ENCODE results near the gene FZD1.

The FZD1 gene

DNA sequence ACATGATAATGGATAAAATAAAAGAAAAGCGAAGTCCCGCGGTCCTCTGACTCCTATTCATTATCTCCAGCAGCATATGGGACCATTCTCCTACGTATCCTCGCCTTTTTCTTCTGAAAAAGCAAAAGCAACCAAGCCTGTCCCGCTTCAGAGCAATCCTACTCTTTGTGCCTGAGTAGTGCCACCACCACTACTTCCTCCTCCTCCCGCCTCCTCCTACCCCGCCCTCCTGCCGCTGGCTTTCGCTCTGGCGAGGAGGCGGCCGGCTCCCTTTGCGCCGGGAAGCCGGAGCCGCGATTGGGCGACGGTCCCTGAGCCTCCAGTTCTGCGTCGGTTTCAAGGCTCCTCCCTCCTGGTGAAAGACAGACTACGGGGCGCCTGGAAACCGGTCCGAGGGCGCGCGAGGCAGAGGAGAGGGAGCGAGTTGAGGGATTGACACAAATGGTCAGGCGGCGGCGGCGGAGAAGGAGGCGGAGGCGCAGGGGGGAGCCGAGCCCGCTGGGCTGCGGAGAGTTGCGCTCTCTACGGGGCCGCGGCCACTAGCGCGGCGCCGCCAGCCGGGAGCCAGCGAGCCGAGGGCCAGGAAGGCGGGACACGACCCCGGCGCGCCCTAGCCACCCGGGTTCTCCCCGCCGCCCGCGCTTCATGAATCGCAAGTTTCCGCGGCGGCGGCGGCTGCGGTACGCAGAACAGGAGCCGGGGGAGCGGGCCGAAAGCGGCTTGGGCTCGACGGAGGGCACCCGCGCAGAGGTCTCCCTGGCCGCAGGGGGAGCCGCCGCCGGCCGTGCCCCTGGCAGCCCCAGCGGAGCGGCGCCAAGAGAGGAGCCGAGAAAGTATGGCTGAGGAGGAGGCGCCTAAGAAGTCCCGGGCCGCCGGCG is at the start of gene FZD1:
FZD1 (plus strand) TSS at position 388 of the 878 bp plus-strand sequence; CDS start at position 836, 448 bp downstream.
- DNase-seq (ENCODE audit: low spot score) = peak; percentile 94

DNA sequence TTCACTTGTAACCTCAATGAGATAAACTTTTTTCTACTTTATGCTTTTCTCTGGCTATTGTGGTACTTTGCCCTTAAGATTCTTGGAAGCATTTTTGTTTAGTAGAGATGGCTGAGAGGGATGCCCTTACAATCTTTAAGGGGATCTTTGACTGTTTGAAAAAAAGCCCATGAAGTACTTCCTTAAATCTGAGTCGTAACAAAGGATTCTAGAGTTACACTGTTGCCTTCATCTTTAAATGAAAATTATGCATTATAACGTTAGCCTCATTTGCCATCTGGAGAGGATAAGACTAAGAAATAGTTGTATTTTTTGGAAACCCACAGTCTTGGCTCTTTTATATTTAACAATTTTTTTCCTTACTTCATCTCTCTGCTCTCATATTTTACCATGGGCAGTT is 37.8 kb upstream of the FZD1 start:
- DNase-seq (ENCODE audit: low spot score) = no peak

DNA sequence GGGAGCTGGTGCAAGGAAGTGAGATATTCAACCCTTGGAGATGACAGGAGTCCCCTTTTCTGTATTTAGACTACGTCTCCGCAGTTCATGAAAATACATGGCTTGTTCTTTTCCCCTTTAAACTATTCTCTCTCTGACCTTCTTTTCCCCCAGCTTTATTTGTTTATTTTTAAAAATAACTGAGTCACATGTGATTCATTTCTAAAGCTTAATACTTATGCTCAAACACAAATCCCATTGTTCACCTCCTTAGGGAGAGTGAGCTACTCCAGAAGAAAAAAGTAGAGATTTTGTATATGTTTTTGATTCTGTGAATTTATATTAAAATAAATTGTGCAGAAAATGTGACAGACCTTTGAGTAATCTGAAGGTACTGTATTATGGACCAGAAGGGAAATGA is 35.9 kb upstream of the FZD1 start:
- peak; percentile 51 for DNase-seq (ENCODE audit: low spot score)

DNA sequence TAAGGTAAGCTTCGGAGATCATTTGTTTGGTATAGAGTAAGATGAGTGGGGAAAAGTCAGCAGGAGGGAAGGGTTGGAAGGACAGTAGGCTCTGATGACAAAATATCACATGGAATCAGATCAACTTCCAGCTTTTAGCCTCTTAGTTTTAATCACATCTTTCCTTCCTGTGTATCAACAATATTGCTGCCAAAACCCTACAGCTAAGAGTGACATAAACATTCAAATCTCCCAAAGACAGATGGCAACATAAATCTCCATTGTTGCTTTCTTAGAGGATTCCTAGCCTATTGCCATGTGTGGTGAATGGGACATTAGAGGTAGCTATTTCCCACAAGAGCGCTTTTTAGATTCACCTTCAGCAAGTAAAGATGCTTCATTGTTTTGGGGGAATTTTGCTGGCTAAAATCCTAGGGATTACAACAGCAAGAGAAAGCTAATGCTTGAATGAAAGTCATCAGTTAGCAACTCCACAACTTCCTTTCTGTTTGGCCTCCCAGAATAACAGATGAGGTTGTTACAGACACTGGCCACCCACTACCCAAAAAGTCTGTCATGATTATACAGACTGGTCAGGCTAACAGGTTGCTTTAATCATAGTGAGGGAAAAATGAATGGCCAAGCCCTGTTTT is 35.2 kb upstream of the FZD1 start:
- no peak for DNase-seq (ENCODE audit: low spot score)

DNA sequence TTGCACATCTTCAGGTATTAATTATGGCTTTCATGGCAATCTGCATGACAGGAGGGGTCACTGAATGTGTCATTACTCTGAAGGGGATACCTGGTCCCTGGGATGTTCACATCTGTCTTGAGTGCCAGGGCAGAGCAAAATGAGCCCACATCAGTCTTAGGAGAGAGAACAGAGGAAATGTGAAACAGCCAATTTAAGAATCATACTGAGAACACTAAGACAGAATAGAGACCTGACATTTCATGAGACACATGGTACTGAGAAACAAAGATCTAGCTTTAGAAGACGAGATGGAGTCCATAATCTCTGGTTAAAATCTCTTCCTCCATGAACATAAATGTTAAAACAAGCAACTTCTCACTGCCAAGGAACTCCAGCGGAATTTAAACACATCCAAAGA is 34.1 kb upstream of the FZD1 start:
- DNase-seq (ENCODE audit: low spot score) = no peak

DNA sequence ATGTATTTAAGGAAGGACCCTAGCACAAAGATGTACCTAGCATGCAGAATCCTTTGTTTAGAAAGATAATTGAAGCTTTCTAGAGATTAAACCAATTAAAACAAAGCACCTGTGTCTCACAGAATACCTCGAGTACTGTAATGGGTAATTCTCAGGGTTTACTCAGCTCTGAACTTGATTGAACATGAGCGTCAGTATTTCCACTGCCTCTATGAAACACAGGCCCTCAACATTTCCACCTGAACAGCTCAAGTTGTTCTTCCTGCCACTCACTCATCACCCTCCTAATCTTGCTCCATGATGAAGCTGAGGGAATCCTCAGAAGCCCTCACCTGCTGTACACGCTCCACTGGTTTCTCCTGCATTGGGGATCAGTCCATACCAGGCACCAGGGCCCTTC is 33.7 kb upstream of the FZD1 start:
- no peak for DNase-seq (ENCODE audit: low spot score)

DNA sequence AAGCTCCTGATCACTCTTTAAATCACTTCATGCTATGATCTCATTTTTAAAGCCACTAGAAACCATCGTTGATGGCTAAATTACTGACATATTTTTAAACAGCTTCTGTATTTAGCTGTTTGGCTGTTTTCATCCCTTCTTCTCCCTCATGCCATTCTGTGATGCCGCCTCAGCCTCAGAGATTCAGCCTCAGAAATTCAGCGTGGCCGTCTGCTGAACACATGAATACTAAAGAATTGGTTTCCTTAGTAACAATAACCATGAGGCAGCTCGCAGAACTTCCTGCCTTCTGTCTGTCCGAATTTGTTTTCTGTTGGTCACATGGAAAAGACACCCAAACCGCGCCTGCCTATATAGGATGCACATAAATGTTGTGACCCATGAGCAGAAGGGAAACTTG is 31.0 kb upstream of the FZD1 start:
- DNase-seq (ENCODE audit: low spot score) = no peak

DNA sequence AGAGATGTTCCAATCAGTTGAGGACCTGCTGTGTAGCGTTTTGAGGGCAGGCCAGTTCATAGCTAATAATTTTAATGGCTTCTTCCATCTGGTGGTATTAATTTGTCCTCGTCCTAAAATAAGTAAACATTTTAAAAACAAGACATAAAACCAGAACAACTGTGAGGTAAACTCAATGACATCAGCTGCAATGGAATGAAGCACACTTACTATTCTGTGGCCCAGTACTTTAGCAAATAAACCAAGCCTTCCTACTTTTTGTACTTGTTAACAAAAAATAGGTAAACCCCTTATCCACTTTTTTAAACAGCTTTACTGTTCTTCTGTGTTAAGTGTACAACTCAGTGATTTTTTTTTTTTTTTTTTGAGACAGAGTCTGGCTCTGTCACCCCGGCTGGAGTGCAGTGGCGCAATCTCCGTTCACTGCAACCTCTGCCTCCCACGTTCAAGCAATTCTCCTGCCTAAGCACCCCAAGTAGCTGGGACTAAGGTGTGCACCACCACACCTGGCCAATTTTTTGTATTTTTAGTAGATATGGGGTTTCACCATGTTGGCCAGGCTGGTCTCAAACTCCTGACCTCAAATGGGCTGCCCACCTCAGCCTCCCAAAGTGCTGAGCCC is 28.9 kb upstream of the FZD1 start:
- no peak for DNase-seq (ENCODE audit: low spot score)

DNA sequence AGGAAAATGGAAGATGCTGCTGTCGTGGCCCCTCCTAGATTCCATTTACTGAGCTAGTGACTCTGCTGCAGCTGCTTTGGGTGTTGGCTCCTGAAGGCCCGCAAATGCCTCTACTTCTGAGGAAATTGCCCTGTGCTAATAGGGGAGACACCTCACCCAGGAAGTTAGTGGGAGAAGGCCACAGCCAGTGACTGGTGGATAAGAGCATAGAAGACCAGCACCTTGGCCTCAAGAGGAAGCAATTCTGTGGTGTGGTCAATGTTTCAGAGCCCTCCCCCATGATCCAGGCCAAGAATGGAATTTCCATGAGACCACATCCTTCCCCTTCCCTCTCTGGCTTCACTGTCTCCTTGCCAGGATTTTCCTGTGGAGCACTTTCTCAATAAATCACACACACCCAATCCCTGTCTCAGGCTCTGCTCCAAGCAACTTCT is 25.0 kb upstream of the FZD1 start:
- DNase-seq (ENCODE audit: low spot score) = peak; percentile 48

DNA sequence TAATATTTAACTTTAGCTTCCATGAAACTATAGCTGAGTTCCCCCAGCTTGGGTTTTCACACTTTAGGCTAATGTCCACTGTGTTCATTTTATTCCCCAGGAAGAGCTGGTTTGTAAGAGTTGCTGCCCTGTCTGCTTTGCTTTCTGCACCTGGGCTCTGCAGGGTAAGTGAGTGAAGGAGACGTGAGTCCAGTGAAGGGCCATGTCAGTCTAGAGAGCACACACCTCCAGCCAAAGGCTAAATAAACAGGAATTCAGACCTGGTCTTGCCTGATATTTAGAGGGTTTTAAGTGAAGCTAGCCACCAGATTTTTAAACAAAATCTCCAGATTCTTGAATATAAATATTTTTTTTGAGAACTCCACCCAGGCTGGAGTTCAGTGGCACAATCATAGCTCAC is 24.5 kb upstream of the FZD1 start:
- no peak for DNase-seq (ENCODE audit: low spot score)

DNA sequence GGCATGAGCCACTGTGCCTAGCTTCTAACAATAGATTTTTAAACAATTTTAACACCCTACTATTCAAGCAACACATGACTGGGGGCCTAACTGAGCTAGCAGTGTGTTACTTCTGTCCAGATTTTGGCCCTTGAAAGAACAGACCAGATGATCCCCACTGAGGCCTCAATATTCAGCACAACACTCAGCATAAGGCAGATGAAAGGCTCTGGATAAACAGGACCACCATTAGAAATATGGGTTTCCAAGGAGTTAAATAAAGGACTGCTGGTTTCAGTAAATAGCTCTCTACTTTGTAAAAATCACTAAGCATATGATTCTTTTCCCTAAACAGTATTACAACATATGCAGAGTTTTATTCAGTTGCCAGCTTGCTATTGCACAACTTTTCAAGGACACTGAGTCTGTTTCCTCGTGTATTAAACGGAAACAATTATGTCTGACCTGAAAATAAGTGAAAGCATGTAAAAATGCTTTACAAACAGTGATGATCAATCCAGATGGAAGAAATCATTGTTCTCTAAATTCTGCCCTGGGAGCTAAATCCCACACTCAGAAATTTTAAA is 23.8 kb upstream of the FZD1 start:
- no peak for DNase-seq (ENCODE audit: low spot score)

DNA sequence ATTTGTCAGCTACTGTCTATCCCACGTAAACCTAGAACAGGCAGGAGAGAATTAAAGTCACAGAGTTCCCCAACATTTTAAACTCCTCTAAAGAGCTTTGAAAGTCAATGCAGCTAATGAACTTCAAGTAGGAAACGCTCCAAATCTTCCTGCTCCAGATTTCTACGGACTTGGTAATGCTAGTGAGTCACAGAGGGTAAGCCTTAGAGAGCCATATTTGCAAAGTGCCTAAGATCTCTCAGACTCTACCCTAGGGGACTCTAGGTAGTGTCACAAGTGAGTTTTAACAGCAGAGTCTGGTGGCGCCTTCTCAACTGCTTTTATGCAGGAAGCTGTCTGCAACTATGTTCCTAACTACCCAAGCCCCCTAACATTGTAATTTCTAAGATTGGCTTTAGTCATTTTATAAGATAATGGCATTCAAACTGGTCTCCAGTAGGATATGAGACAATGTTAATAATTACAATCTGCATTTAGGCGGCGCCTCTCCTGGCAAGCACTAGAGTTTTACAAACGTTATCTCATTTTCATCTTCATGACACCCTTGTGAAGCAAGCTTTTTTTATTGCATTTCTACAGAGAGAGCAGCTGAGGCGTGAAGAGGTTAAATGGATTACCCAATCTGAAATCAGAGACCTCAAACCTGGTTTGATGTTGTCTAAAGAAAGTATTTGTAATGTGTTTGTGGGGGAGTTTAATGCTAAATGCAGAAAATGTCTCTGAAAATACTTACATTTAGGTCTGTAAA is 22.0 kb upstream of the FZD1 start:
- no peak for DNase-seq (ENCODE audit: low spot score)

DNA sequence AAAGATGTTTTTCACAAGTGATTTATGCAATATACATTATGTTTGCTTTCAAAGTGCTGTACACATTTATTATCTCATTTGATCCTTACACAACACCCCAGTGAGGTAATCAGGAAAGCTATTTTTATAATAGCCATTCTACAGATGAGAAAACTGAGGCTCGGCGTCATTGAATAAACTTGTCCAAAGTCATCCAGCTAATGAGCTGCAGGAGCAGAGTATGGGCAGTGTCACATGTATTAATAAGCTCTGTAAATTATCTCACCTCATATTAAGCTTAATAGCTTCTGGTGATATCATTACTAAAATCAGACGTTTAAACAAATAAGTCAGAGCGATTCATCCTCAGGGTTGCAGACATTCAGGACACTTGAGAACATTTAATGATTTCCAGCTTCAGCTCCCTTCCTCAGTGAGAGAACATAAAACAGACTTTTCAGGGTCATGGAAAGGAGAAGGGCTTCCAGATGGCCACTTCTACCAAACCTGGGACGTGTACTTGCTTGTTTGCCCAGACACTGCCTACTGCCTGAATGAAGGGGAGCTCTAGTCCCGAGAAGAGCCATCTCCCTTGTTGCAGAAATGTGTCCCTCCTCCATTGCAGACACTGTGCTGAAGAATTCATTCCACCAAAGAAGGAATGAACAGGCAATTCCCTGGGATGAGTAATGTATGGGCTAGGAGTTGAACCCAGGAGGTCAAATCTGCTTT is 20.5 kb upstream of the FZD1 start:
- no peak for DNase-seq (ENCODE audit: low spot score)

DNA sequence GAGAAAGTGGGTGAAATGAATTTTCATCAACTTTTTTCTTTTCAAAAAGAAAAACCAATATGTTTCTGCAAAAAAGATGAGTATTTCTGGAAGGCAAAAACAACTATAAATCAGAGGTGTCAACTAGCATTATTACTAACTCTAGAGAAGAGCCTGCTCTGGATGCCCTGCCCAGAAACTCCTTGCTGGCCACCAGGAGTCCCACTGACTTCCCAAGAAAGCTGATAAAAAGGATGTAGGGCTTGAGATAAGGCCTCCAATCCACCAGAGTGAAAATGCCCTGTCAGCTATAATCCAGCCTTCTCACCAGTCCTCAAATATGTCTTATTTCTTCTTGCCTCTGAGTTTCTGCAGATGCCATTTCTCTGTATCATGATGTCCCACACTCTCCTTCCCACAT is 16.7 kb upstream of the FZD1 start:
- no peak for DNase-seq (ENCODE audit: low spot score)

DNA sequence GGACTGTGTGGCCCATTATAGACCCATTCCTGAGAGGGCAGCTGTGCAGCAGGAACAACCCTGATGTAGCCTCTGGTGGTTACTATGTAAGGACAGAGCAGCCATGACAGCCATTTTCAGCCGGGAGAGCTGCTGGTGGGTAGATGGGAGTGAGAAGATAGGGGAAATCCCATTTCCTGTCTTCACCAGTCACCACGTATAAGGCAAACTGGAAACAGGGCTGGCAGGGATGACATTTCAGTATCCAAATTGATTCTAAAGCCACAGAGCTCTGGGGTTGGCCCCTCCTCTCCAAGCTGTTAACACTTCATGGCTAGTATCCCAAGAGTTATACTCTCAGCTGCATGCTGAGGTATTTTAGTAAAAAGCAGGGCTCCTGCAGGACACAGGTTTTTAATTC is 15.2 kb upstream of the FZD1 start:
- DNase-seq (ENCODE audit: low spot score) = no peak

DNA sequence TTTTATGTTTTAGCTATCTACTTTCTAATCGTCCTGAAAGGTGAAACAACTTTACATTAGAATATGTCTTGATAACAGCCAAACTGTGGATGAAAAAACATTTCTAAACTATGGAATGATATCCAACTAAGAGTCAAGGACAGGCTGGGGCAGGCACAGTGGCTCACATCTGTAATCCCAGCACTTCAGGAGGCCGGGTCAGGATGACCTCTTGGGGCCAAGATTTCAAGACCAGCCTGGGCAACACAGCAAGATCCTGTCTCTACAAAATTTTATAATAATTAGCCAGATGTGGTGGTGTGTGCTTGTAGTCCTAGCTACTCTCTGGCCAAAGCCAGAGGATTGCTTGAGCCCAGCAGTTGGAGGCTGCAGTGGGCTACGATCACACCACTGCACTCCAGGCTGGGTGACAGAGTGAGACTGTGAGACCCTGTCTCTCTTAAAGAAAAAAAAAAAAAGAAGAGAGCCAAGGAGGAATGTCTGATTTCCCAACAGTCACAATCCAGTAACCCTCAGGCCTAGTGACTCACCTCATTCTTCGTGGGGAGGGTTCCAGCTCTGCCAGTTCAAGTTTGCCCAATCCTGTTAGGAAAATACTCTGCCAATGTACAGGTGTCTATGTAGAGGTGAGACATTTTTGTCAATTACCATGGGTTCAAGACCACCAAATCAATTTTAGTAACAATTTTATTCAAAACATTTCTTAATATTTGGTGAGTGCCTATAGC is 14.6 kb upstream of the FZD1 start:
- no peak for DNase-seq (ENCODE audit: low spot score)

DNA sequence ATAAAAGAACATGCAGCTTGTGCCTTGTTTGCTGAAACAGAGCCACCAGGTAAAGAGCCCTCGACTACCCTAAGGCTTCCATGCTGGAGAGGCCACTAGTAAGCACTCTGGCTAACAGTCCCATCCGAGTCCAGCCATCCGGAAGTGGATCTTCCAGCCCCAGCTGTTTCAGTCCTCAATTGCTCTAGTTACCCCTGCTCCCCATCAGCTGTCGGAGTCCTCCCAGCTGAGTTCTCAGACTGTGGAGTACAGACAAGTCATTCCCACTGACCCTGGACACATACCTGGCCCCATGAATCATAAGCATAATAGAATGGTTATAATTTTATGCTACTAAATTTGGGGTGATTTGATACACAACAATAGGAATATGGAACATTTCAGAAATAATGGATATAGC is 13.5 kb upstream of the FZD1 start:
- DNase-seq (ENCODE audit: low spot score) = no peak

DNA sequence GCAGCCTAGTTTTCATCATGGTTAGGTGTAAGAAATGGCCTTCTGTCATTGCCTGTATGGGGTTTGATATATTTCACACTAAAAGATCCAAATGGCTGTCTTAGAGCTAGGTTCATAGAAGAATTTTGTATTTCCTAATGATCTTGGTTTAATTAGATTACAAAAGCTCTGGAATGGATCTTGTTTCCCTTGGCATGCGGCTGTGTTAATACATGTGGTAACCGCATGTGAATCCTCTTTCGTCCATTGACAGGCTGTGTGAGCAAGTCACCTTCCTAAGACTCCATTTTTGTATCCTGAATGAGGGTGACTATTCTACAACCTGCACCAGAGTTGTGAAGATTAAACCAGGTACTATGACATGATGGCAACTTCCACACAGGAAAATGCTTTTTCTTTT is 12.4 kb upstream of the FZD1 start:
- DNase-seq (ENCODE audit: low spot score) = no peak

DNA sequence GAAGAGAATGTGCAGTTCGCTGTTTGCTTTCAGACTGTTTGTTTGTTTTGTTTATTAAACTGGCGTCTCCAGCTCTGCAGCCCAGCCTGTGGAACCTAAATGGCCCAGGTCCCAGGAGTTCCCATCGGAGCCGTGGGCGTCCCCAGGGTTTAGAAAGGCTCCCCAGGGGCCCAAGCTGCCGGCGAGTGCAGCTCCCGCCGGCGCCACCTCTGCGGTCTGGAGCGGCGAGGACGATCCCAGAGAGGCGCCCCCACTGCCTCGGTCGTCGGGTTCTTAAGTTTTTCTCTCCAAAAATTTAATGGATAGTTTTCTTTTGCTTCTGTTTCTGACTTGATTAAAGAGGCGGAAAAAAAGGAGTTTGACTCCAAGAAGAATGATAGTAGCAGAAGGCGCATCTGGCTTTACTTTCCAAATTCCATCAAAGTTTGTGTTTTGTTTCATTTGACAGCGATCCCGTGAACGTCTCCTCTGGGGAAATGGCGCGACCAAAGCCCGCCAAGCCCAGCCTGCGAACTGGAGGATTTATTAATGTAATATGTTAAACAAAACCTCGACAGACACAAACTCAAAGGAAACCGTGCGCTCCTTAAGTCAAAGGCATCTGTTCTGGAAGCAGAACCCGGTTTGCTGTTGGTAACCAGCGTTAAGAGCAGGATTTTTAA is 718 bp upstream of the FZD1 start:
- peak; percentile 40 for DNase-seq (ENCODE audit: low spot score)
